ENCODE results near the gene FAM89B. TPM values are rescaled to one million over a fixed set of nuclear protein-coding genes. Genes with fewer than 3 reads are reported as not detected.

FAM89B gene
- total RNA-seq, 1 donor from 2014 or later: 19.0 TPM

DNA sequence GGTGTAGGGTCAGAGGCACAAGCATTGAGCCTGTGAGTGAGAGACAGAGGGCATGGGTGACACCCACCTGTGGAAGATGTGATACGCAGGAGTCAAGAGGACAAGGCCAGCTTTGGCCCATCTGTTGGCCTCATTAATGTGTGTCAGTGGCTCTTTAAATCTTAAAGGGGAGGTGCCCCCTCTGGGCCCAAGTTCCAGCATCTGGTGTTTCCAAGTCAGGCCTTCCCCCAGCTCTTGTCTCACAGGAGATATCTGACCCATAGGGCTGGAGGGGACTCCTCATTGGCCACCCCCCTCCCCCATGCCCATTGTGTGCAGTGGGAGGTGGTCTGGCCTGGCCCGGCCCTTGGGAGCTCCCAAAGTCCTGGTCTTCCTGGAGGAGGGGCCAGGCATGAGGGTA is 14.3 kb downstream of the FAM89B start:
- ATAC-seq (no peak), DNase-seq (ENCODE audit: low spot score) (no peak)

DNA sequence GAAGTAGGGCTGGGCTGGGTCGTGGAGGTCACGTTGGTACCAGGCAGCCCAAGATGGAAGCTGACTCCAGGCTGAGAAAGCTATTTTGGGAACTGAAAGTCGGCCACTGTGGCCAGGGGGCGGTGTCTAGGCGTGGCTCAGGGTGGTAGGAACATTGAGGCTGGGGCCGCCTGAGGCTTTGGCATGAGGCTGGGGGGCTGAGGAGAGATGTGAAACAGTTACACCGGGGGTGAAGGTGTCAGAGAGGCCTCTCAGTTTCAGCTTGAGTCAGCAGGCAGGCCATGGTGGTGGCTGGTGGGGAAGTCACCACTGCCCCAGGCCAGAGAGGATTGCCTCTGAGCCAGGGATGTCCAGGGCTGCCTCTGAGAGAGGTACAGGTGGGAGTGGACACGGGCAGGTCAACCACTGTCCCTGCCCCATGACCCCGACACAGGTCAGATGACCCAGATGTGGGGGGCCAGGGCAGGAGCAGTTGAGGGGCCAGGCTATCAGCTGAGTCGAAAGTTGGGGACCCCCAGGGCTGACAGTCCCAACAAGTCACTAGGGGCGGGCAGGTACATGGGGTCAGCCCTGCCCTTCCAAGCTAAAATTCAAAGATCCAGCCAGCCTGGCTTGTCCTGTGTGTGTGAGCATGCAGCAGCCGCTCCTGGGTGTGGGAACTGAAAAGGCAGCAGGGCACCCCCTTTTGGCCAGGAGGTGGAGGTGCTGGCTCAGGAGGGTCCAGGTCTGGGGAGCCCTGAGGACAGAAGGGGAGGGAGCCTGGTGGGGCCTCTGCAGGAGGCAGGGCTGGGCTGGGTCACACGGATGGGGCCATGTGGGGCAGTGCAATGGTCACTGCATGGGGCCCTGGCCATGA is 16.1 kb downstream of the FAM89B start:
- peak; percentile 57 for ATAC-seq

DNA sequence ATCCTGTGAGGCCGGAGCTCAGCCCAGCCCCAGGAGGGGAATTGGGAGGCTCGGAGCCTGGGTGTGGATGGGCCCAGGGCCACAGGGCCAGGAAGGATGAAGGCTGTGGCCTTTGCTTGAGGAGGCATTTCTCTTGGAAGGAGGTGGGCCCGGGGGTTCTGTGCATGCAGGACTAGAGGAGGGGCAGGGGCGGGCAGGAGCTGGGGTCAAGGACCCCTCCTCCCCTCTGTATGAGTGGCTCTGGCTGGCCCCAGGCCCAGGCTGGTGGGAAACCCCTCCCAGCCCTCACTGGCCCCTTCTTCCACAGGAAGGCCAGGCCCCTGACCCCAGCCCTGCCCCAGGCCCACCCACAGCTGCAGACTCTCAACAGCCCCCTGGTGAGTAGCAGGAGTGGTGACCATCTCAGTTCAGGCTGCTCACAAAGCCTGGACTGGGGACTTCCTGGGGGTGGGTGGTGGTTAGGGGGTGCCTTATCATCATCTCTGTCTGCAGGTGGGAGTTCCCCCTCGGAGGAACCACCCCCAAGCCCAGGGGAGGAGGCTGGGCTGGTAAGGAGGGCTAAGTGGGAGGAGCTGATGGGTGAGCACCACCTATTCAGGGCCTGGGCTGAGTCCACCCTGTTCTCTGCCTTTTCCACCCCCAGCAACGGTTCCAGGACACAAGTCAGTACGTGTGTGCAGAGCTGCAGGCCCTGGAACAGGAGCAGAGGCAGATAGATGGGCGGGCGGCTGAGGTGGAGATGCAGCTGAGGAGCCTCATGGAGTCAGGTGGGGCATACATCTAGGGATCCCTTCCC is 17.3 kb downstream of the FAM89B start:
- ATAC-seq (no peak), DNase-seq (ENCODE audit: low spot score) (no peak)

More for the DNA sequence above, 16.1 kb downstream of the FAM89B start:
- DNase-seq (ENCODE audit: low spot score): peak; percentile 52

DNA sequence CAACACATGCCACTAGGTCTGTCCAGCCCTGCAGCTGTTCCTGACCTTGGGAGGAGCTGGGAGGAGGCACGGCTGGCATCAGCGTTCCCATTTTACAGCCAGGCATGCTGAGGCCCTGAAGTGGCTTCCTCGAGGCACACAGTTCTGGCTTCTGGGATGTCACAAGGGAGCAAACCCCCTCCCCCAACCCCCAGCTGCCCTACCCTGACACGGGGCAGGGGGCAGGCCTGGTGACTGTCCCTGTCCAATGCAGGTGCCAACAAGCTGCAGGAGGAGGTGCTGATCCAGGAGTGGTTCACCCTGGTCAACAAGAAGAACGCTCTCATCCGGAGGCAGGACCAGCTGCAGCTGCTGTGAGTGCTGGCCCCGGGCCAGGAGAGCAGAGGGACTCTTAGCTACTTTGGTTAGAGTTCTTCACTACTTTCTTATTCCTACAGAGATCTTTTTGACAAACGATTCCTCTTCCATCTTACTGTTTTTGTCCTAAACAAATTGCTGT is 18.0 kb downstream of the FAM89B start:
- DNase-seq (ENCODE audit: low spot score): no peak
- ATAC-seq: no peak

DNA sequence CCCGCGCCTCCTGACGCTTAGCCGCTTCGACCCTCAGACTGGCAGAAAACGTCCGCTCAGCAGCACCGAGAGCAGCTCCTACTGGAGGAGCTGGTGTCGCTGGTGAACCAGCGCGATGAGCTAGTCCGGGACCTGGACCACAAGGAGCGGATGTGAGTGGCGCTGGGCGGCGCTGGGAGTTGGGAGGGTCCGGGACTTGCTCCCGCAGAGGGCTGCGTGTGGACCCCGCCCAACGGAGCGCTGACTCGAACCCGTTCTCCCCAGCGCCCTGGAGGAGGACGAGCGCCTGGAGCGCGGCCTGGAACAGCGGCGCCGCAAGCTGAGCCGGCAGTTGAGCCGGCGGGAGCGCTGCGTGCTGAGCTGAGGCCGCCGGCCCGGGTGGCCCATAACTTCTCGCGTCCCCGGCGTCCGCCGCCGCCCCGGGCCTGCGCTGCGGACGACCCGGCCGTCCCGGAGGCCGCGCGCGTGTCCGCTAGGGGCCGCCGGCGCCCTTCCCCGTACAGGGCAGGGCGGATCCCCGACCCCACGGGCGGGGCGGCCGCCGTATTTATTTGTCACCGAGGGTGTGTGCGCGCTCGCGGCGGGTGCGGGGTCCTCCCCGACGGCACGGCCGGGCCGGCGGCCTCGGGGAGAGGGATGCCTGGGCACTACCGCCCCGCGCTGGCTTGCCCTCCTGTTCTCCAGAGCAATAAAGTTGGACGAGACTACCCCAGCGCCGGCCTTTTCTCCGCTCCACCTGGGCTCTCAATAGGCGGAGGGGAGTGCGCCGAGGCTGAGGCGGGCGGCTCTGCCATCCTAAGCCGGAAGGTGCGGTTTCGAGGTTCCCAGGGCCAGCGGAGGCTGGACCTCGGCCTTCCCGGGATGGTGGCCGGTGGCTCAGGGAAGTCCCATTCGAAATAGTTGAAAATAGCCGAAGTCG is 19.9 kb downstream of the FAM89B start:
- peak; percentile 50 for ATAC-seq
- DNase-seq (ENCODE audit: low spot score): no peak

DNA sequence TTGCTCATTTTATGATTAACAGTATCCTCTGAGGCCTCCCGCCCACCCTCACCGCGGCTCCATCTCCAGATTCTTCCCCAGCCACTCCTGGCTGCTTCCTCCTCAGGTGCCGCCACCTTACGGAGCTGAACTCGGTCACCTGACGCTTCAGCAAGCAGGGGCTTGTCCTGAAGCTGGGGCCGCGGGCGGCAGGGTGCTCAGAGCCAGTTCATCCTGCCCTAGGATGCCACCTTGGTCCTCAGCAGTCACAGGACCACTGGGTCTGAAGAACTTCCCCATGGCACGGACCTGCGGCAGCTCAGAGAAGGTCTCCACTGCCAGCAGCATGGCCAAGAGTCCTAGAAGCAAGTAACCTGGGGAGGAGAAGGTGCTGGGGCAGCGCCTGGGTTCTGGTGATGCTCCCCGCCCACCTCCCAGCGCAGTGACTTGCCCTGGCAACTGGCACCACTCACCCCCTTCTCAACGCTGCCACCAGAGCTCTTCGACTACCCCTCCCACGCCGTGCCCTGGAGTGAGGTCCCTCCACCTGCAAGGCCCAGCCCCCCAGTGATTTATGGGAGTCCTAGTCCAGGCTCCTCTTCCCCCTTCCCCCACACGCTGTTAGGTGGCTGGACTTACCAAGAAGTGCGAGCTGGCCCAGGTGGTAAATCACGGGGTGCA is 20.6 kb downstream of the FAM89B start:
- no peak for ATAC-seq

DNA sequence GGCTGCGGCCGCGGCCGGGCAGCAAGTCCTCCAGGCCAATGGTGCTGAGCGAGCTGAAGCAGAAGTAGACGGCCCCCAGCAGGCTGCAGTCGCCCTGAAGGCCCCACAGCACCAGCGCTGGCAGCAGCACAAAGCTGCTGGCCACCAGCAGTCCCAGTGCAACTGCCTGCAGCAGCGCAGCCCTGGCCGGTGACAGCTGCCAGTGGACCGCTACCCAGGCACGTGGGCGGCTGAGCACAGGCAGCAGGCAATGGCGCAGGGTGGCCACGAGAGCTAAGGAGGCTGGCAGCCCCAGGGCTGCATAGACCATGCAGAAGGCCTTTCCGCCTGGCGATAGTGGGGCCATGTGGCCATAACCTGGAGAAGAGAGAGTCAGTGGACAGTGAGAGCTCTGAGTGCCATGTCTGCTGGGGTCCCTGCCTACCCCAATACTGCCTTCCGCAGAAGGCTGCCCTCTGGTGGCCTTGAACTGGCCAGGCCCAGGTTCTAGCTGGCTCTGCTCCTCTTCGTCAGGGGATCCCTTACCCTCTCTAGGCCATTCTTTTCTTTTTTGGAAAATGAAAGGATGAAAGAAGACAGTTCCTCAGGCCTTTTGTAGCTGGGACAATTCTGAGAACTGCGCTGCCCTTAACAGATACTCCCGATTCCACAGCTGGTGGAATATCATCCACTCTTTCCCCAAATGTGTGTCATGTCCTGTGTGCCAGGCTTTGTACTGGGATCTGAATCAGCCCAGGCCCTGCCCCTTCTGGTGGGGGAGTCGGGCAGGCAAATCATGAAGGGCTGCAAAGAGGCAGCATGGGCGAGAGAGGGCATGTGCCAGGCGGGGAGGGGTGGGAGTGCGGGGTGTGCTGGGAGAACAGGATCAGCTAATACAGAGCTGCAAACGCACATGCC is 21.4 kb downstream of the FAM89B start:
- no peak for DNase-seq (ENCODE audit: low spot score)

More for the DNA sequence above, 20.6 kb downstream of the FAM89B start:
- DNase-seq (ENCODE audit: low spot score): no peak

DNA sequence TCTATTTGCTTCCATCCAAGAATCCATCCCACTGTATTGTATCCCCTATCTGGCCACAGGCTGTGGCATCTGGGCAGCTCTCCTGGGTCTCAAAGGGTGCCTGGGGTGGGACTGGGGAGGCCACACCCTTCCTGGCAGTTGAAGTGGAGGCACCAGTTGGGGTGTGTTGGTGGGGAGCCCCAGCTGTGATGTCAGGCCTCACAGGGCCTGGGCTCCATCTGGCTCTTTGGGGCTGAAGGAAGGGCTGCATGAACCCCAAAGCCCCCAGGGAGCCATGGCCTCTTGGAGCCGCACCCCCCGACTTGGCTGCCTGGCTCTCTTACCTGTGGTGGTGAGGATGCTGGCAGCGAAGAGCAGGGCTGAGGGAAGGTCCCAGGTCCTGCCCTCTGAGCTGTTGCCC is 22.8 kb downstream of the FAM89B start:
- ATAC-seq: no peak
- DNase-seq (ENCODE audit: low spot score): no peak

More for the DNA sequence above, 21.4 kb downstream of the FAM89B start:
- ATAC-seq: peak; percentile 64

DNA sequence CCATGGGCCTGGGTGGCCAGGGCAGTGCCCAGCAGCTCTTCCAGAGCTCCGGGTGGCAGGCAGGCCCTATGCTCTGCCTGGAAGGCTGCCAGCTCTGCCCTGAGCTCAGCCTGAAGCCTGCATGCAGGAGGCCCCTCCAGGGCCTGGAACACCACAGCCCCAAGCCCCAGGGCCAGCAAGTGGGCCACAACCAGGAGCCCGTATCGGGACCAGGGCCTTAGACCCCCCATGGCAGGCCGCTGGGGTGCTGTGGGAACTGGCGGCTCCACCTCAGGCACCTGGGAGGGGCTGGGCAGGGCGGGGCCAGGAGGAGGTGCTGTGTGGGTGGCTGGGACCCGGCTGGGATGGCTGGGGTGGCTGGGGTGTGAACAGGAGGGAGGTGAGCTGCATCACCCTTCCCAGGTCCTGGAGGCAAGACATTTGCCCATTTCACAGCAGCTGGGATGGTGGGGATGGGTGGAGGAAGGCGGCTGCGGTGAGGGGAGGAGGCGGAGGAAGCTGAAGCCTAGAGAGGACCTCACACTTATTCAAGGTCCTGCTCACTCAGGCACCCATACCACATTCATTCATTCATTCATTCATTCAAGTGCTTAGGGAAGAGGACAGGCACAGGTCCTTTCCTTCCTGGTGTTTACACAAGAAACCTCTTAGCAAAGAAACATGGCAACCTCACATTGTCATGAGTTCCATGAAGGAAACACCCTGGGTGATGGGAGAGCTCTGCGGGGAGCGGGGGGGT is 23.4 kb downstream of the FAM89B start, which contains the start of gene KCNK7:
TSS of gene KCNK7 (minus strand) at position 258 of the 739 bp plus-strand sequence. CDS start at position 230, 28 bp downstream.
- peak; percentile 5 for ATAC-seq
- no peak for DNase-seq (ENCODE audit: low spot score)

DNA sequence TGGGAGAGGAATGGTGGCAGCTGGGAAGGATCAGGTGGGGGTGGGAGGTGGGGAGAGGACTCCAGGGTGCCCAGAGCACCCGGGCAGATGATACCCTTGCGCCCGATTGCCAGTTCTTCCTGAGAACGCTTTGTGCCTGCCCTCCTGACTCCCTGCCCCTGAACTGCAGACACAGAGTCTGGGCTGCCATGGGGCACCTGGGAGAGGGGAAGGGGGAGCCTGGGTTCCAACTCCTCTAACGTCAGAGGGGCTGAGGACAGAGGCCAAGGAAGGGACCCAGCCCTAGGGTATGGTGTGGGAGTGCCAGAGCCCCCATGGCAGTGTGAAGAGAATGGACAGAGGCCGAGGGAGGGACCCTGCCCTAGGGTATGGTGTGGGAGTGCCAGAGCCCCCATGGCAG is 24.2 kb downstream of the FAM89B start:
- DNase-seq (ENCODE audit: low spot score): no peak
- no peak for ATAC-seq

DNA sequence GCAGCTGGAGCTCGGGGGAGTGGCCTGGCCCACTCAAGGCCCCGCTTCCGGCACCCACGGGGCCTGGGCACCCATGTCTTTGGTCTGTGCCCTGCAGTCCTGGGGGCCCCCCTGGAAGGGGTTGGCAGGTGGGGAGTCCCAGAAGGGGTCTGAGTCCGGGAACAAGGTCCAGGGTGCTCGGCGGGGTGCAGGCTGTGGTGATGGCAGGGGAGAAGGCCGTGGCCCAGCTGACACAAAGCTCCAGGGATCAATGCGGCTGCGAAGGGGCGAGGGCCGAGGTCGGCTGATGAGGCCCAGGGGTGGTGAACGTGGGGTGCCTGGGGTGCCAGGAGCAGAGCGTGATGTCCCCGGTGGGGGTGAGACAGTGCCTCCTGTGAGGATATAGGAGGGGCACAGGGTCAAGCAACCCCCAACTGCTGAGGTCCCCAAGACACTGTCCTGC is 25.9 kb downstream of the FAM89B start:
- ATAC-seq (no peak), DNase-seq (ENCODE audit: low spot score) (no peak)

DNA sequence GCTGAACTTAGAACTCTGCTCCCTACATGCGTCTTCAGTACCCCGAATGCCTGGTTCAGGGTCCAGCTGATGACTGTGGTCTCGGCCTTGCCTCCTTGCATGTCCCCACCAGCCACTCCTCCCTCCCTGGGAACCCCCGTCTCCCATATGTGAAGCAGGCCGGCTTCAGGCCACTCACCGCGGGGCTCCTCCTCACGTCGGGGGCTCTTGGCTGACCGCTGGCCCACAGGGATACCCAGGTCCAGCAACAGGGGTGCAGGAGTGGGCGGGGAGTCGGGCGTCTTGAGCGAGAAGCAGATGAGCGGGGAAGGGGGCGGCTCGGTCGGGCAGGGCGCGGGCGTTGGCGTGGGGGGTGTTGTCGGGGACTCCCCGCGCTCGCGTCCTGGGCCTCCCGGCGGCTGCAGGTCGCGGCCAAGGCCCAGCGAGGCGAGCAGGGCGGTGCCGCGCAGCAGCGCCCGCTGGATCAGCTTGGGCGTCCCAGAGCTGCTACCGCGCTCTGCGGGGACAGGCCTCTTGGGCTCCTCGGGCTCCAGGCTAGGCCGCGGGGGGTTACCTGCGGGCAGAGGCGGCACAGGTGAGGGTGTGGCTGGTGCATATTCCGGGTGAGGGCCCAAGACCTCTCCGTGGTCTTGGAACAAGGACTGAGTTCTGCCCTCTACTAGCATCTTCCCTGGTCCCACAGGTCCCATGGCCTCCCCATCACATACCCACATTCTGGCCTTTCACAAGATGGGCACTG is 27.0 kb downstream of the FAM89B start:
- ATAC-seq (no peak), DNase-seq (ENCODE audit: low spot score) (no peak)

DNA sequence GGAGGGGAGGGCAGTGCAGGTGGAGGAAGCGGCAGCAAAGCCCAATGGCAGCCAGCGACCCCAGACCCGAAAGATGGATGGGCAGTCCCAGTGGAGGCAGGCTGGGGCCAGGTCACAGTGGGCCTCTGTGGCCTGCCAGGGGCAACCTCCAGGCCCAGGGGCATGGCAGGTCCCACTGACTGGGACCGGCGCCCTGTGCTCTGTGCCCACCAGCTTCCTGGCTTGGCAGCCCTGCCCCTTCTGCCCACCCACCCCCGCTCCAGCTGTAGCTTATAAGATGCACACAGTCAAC is 27.6 kb downstream of the FAM89B start:
- DNase-seq (ENCODE audit: low spot score) (no peak), ATAC-seq (no peak)

DNA sequence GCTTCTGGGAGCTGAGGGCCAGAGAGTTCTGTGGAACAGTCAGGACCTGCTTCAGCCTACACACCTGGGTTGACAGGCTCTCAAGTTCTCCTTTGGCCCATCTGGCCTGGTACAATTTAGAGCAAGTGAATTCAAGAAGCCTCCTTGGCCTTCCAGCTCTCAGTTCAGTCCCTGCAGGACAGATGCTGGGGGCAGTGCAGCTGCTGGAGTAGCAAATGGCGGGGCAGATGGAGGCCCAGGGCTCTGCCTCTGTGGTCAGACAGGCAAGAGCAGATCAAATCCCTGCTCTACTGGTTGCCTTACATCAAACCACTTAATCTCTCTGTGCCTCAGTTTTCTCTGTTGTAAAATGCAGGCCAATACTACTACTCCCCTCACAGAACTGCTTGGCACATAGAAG is 31.9 kb downstream of the FAM89B start:
- DNase-seq (ENCODE audit: low spot score) (no peak), ATAC-seq (no peak)

DNA sequence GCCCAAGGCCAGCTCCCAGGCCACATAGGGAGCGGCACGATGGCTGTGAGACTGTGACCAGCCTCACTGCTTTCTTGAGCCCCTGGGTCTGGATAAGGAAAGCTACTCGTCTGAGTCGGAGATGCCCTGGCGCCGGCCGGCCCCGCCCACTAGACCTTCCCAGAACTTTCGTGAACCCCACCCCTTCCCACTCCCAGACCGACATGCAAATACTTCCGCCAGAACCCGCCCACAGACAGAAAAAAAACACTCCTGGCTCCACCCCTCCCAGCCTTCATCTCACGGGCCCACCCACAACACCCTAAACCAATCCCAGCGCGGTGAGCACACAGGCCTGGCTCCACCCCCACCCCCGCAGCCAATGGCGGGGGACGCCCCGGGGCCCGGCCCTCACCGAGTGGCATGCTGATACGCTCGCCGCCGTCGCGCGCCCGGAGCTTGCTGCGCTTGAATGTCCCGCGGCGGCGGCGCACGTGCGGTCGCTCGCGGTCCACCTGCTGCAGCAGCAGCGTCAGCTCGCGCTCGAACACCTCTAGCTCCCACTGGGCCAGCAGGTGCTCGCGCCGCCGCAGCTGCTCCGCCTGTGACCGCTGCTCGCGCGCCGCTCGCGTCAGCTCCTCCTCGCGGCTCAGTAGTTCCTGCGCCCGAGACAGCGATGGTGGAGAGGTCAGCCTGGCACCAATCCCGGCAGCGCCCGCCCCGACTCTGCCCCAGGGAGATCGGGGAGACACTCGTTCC is 34.7 kb downstream of the FAM89B start:
- DNase-seq (ENCODE audit: low spot score): no peak
- peak; percentile 56 for ATAC-seq

DNA sequence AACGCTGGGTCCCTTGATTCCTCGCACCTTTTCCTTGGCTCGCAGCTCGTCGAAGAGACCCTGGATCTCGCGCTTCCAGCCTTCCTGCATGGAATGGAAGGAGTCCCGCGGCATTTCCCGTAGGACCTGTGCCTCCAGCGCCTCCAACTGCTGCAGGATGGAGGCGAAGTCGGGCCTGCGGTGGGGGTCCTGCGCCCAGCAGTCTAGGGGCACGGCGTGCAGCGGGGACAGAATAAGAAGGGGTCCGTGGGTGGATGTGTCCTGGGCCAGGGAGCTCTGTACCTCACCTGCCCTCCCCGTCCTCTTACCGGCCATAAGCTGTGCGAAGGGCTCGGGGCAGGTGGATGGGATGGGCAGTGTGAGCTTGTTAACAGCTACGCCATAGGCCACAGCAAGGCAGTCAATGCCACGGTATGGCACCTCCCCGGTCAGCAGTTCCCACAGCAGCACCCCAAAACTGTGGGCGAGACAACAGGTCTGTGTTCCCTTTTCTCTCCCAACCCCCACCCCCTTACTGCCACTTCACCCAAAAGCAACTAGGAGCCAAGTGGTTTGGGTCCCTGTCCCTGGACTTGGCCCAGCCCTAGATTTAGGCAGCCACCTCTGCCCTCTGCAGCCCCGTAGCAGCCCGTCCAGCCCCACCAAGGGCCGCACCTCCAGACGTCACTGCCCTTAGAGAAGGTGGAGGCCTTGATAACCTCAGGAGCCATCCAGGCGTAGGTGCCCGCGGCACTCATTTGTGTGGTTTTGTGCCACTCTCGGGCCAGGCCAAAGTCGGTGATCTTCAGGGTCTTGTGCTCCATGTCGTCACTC is 35.5 kb downstream of the FAM89B start:
- ATAC-seq: no peak
- no peak for DNase-seq (ENCODE audit: low spot score)
